ENCODE data around the gene CCL21. TPM values are rescaled to one million over a fixed set of nuclear protein-coding genes. Genes with fewer than 3 reads are reported as not detected.

Gene CCL21
- total and polyA plus RNA-seq, 2 experiments from 2014 or later: not detected

- WGBS (ENCODE audit: low lambda C conversion rate, missing lambda C conversion rate): 94% methylated on average over 5 of the region's 5 CpGs
- H3K4me1 ChIP-seq (ENCODE audit: insufficient read depth): no peaks in the 10 kb centered on the region
- no peaks in the 10 kb centered on the region for H3K9me3 ChIP-seq (ENCODE audit: low read depth)
- H3K9me2 ChIP-seq (replicated peaks; ENCODE audit: insufficient read depth): no peaks in the 10 kb centered on the region
- no peak for TF ChIP-seq EZH2phosphoT487 (IDR thresholded peaks at IDR 0.05; ENCODE audit: low read depth, severe bottlenecking, unreplicated experiment)
- TF ChIP-seq, protein P1, sequence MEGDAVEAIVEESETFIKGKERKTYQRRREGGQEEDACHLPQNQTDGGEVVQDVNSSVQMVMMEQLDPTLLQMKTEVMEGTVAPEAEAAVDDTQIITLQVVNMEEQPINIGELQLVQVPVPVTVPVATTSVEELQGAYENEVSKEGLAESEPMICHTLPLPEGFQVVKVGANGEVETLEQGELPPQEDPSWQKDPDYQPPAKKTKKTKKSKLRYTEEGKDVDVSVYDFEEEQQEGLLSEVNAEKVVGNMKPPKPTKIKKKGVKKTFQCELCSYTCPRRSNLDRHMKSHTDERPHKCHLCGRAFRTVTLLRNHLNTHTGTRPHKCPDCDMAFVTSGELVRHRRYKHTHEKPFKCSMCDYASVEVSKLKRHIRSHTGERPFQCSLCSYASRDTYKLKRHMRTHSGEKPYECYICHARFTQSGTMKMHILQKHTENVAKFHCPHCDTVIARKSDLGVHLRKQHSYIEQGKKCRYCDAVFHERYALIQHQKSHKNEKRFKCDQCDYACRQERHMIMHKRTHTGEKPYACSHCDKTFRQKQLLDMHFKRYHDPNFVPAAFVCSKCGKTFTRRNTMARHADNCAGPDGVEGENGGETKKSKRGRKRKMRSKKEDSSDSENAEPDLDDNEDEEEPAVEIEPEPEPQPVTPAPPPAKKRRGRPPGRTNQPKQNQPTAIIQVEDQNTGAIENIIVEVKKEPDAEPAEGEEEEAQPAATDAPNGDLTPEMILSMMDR (IDR thresholded peaks at IDR 0.05; ENCODE audit: poor library complexity): no peak
- no peak for TF ChIP-seq EZH2 (IDR thresholded peaks at IDR 0.05; ENCODE audit: borderline replicate concordance)
- H3K4me2 ChIP-seq: no peak overlapping the region
- H3K36me3 ChIP-seq (replicated peaks; ENCODE audit: insufficient read depth, low read depth): no peaks in the 10 kb centered on the region
- H3K27me3 ChIP-seq: no peaks in the 10 kb centered on the region
- H4K20me1 ChIP-seq (ENCODE audit: insufficient read depth, poor library complexity, severe bottlenecking): no peaks in the 10 kb centered on the region
- no peak overlapping the region for H3K27ac ChIP-seq
- H3K79me2 ChIP-seq: no peaks in the 10 kb centered on the region
- no peak for DNase-seq (ENCODE audit: low spot score)
- H3K4me3 ChIP-seq: no peak overlapping the region
- H2AFZ ChIP-seq: no peak overlapping the region
Observed at GRCh38 chr9:34686231-34686630, 23.7 kb downstream of the CCL21 start.

DNA sequence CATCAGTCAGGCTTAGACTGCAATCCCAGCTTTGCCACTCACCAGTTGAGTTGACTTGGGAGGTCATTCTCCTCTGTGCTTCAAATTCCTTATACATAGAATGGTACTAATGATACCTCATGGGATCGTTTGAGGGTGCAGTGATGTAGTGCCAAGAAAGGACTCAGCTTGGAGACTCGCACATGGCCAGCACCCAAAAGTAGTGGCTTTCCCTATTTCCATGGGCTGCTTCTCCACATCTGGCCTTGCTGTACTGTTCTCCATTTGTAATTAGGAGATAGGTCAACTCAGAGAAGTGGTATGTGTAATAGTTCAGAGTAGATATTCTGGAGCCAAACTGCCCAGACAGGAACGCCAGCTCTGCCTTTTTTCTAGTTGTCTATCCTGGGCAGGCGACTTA is 24.3 kb downstream of the CCL21 start:
- Histone ChIP-seq H3K9me3 (ENCODE audit: low read depth) (no peaks in the 10 kb centered on the region), H3K27ac (no peak overlapping the region), H3K79me2 (no peaks in the 10 kb centered on the region), H3K9me2 (replicated peaks; ENCODE audit: insufficient read depth) (no peaks in the 10 kb centered on the region), H3K4me1 (ENCODE audit: insufficient read depth) (no peaks in the 10 kb centered on the region), H3K4me3 (no peak overlapping the region), H3K4me2 (no peak overlapping the region), H3K36me3 (replicated peaks; ENCODE audit: insufficient read depth, low read depth) (no peaks in the 10 kb centered on the region), H3K27me3 (no peaks in the 10 kb centered on the region), H4K20me1 (ENCODE audit: insufficient read depth, poor library complexity, severe bottlenecking) (no peaks in the 10 kb centered on the region), H2AFZ (no peak overlapping the region)
- no peak for DNase-seq (ENCODE audit: low spot score)
- 86% methylated on average over 4 of the region's 4 CpGs for WGBS (ENCODE audit: low lambda C conversion rate, missing lambda C conversion rate)
- TF ChIP-seq EZH2 (IDR thresholded peaks at IDR 0.05; ENCODE audit: borderline replicate concordance) (no peak), EZH2phosphoT487 (IDR thresholded peaks at IDR 0.05; ENCODE audit: low read depth, severe bottlenecking, unreplicated experiment) (no peak)
- TF ChIP-seq, protein P1 (IDR thresholded peaks at IDR 0.05; ENCODE audit: poor library complexity): no peak

DNA sequence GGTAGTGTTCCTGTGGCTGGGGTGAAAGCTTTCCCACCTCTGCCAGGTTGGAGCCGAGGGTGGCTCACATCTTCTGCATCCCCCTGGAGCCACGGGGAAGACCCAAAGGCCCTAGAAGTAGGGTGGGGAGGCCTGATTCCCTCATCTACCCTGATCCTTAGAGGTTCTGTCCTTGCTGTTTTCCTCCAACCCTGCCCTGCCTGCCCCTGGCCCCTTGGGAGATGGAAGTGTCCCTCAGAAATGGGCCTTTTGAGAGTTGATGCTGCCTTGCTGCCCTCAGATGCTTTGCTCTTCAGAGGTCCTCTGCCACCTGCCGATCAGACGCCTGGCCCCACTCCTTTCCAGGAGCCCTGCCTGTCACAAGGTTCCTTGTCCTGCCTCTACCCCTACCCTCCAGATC is 25.1 kb downstream of the CCL21 start:
- Histone ChIP-seq H4K20me1 (ENCODE audit: insufficient read depth, poor library complexity, severe bottlenecking) (no peaks in the 10 kb centered on the region), H3K27ac (no peak overlapping the region), H3K9me3 (ENCODE audit: low read depth) (no peaks in the 10 kb centered on the region), H3K27me3 (no peaks in the 10 kb centered on the region), H3K4me2 (no peak overlapping the region), H3K36me3 (replicated peaks; ENCODE audit: insufficient read depth, low read depth) (no peaks in the 10 kb centered on the region), H2AFZ (no peak overlapping the region), H3K4me3 (no peak overlapping the region), H3K79me2 (no peaks in the 10 kb centered on the region), H3K9me2 (replicated peaks; ENCODE audit: insufficient read depth) (no peaks in the 10 kb centered on the region), H3K4me1 (ENCODE audit: insufficient read depth) (no peaks in the 10 kb centered on the region)
- DNase-seq (ENCODE audit: low spot score): no peak
- no peak for TF ChIP-seq EZH2phosphoT487 (IDR thresholded peaks at IDR 0.05; ENCODE audit: low read depth, severe bottlenecking, unreplicated experiment)
- TF ChIP-seq, protein P1 (IDR thresholded peaks at IDR 0.05; ENCODE audit: poor library complexity): no peak
- no peak for TF ChIP-seq EZH2 (IDR thresholded peaks at IDR 0.05; ENCODE audit: borderline replicate concordance)
- 98% methylated on average over 4 of the region's 4 CpGs for WGBS (ENCODE audit: low lambda C conversion rate, missing lambda C conversion rate)

DNA sequence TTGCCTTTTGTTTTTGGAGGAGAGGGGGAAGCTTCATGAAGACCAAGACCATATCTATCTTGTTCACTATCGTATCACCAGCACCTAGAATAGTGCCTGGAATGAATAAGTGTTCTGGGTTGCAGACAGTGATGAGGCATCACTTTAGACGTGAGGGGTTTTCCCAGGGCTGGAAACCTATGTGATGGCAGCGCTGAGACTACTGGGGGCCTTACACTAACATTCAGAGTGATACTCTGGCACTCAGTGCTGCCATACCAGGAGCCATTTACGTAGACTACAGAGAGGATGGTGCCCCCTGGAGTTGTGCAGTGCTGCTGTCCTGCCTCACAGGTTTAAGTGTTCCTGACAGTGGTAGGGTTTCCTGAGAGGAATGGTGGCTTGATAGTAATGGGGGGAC is 25.8 kb downstream of the CCL21 start:
- Histone ChIP-seq H3K9me2 (replicated peaks; ENCODE audit: insufficient read depth) (no peaks in the 10 kb centered on the region), H3K4me1 (ENCODE audit: insufficient read depth) (no peaks in the 10 kb centered on the region), H3K79me2 (no peaks in the 10 kb centered on the region), H3K27ac (no peak overlapping the region), H3K27me3 (no peaks in the 10 kb centered on the region), H3K36me3 (replicated peaks; ENCODE audit: insufficient read depth, low read depth) (no peaks in the 10 kb centered on the region), H2AFZ (no peak overlapping the region), H3K9me3 (ENCODE audit: low read depth) (no peaks in the 10 kb centered on the region), H3K4me2 (no peak overlapping the region), H4K20me1 (ENCODE audit: insufficient read depth, poor library complexity, severe bottlenecking) (no peaks in the 10 kb centered on the region), H3K4me3 (no peak overlapping the region)
- WGBS (ENCODE audit: low lambda C conversion rate, missing lambda C conversion rate): 96% methylated on average over 4 of the region's 4 CpGs
- TF ChIP-seq EZH2phosphoT487 (IDR thresholded peaks at IDR 0.05; ENCODE audit: low read depth, severe bottlenecking, unreplicated experiment) (no peak), EZH2 (IDR thresholded peaks at IDR 0.05; ENCODE audit: borderline replicate concordance) (no peak)
- TF ChIP-seq, protein P1 (IDR thresholded peaks at IDR 0.05; ENCODE audit: poor library complexity): no peak
- no peak for DNase-seq (ENCODE audit: low spot score)

Measured in hepatocyte (in vitro differentiated cells).